Osteocyte (in vitro differentiated cells): Measurements from ENCODE around the gene DDX31. TPM values are rescaled to one million over a fixed set of nuclear protein-coding genes. Genes with fewer than 3 reads are reported as not detected.

Experiments used
- DNase-seq: peaks from one replicate; pipeline ENCODE4 v3.0.0; 2021; ENCODE audit warnings: mixed read lengths; ENCODE audit not compliant: unreplicated experiment; ENCODE audit errors: extremely low spot score
- H3K27ac Mint-ChIP-seq: one replicate; pipeline ENCODE4 v1.8.0; 2021; ENCODE audit warnings: mild to moderate bottlenecking, mixed read lengths; ENCODE audit not compliant: unreplicated experiment
- H3K27me3 Mint-ChIP-seq: one replicate; pipeline ENCODE4 v1.8.0; 2021; ENCODE audit warnings: mixed read lengths; ENCODE audit not compliant: unreplicated experiment
- H3K36me3 Mint-ChIP-seq: one replicate; pipeline ENCODE4 v1.8.0; 2021; ENCODE audit warnings: mixed read lengths; ENCODE audit not compliant: unreplicated experiment
- H3K4me1 Mint-ChIP-seq: one replicate; pipeline ENCODE4 v1.8.0; 2021; ENCODE audit warnings: mixed read lengths; ENCODE audit not compliant: unreplicated experiment
- H3K4me3 Mint-ChIP-seq: one replicate; pipeline ENCODE4 v1.8.0; 2021; ENCODE audit warnings: mild to moderate bottlenecking, moderate library complexity, mixed read lengths; ENCODE audit not compliant: unreplicated experiment
- H3K9me3 Mint-ChIP-seq: one replicate; pipeline ENCODE4 v1.8.0; 2021; ENCODE audit warnings: mixed read lengths; ENCODE audit not compliant: unreplicated experiment
- CTCF ChIP-seq: fragments of 200-600 bp; sonication (generic); IDR thresholded peaks from 2 replicates; pipeline ENCODE4 v1.5.0; 2021; ENCODE audit warnings: antibody characterized with exemption, mild to moderate bottlenecking, moderate library complexity
- total RNA-seq: library from RNA; stranded (reverse); gene quantifications from 2 replicates; pipeline ENCODE4 v1.2.1, GENCODE V29; 2021

Gene DDX31
- total RNA-seq, 1 donor from 2014 or later, result 14.6 TPM

GRCh38 chr9:132586830-132587591, 82.8 kb downstream of the DDX31 start:
- H3K27me3 Mint-ChIP-seq, result peaks cover 76% of the 10 kb centered on the region
- peaks cover 10% of the 10 kb centered on the region for H3K4me1 Mint-ChIP-seq
- H3K36me3 Mint-ChIP-seq, result peaks cover 1% of the 10 kb centered on the region
- no peak overlapping the region for H3K4me3 Mint-ChIP-seq
- no peak for TF ChIP-seq CTCF
- no peaks in the 10 kb centered on the region for H3K9me3 Mint-ChIP-seq
- DNase-seq, result no peak
- H3K27ac Mint-ChIP-seq, result no peak overlapping the region

DNA sequence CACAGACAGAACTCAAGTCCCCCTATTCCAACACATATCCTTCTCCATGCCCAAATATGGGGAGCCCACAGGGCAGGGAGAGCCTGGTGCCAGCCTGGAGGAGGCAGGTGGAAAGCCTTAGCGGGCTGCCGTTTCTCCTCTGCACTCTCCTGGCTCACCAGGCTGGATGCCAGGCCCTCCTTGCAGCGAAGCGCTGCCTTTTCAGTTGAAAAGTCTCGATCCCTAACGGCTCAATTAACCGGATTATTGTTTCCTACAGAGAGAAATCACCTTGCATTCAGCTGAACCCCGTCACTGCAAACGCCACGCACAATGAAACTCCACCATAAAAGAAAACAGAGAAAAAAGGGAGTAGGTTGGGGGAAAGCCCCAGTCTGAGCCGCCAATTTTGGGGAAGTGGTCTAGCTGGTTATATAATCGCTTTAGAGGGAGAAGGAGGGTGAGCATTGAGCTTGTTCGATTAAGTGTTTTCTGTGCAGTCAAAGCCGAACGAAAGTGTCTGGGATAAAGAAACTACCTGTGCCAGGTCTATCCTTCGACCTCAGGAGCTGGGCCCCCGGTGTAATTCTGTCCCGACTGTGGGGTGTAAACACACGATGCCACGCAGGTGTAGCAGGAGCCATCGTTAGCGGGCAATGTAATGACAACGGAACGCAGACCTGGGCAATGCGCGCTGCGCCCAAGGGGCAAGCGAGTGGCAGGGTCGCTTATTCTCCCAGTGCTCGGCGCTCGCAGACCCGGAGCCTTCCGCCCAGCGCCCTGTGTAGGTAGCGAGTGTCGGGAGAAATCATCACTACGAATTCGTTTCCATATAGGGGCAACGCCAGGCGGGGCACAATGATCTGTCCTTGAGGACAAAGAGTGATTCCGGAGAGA, 83.6 kb downstream of the DDX31 start:
- DNase-seq, result no peak
- peaks cover 76% of the 10 kb centered on the region for H3K27me3 Mint-ChIP-seq
- no peak overlapping the region for H3K27ac Mint-ChIP-seq
- no peak for TF ChIP-seq CTCF
- H3K9me3 Mint-ChIP-seq, result no peaks in the 10 kb centered on the region
- peaks cover 1% of the 10 kb centered on the region for H3K36me3 Mint-ChIP-seq
- H3K4me1 Mint-ChIP-seq, result peaks cover 12% of the 10 kb centered on the region
- no peak overlapping the region for H3K4me3 Mint-ChIP-seq

GRCh38 chr9:132584601-132585560, 84.9 kb downstream of the DDX31 start:
- peaks cover 76% of the 10 kb centered on the region for H3K27me3 Mint-ChIP-seq
- DNase-seq, result no peak
- no peak for TF ChIP-seq CTCF
- peaks cover 1% of the 10 kb centered on the region for H3K36me3 Mint-ChIP-seq
- no peak overlapping the region for H3K27ac Mint-ChIP-seq
- H3K4me3 Mint-ChIP-seq, result no peak overlapping the region
- peaks cover 6% of the 10 kb centered on the region for H3K4me1 Mint-ChIP-seq
- H3K9me3 Mint-ChIP-seq, result no peaks in the 10 kb centered on the region

GRCh38 chr9:132583584-132584304, 86.0 kb downstream of the DDX31 start:
- Mint-ChIP-seq H3K4me3 (no peak overlapping the region), H3K27me3 (peaks cover 80% of the 10 kb centered on the region)

More at GRCh38 chr9:132583584-132584304, 86.0 kb downstream of the DDX31 start:
- Mint-ChIP-seq H3K4me1 (peaks cover 4% of the 10 kb centered on the region), H3K9me3 (no peaks in the 10 kb centered on the region), H3K27ac (no peak overlapping the region), H3K36me3 (peaks cover 1% of the 10 kb centered on the region)
- no peak for TF ChIP-seq CTCF
- DNase-seq, result no peak
